Fibroblast of skin of back (primary cell): ENCODE data around the gene HSPA1B.
A peak's percentile ranks its signal among the peaks of the same experiment; 100 is the strongest.
"Not testable (repeated sequence)": the region's sequence is repeated elsewhere in the genome, so short reads cannot be mapped to it uniquely, and the experiment has no call there.

ENCODE experiments used
- DNase-seq: peaks from one replicate; pipeline ENCODE4 v3.0.0-alpha.2; 2013

HSPA1B gene

DNA sequence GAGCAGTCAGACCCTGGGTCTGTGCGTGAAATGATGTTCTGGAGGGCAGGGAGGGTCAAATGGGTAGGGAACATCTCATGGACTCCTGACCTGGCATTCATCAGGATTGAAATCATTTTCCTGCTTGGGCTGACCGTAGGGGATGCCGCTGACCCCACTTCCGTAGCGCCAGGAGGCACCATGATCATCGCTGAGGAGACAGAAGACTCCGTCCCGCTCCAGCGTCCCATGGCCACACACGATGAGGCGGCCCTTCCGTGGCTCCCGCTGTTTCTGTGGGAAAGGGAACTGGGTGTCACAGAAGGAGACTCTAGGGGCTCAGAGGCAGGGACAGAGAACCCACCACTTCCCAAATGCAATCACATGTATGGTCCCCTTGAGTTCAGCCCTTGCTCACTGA, 32.8 kb downstream of the HSPA1B start:
- DNase-seq: no peak

DNA sequence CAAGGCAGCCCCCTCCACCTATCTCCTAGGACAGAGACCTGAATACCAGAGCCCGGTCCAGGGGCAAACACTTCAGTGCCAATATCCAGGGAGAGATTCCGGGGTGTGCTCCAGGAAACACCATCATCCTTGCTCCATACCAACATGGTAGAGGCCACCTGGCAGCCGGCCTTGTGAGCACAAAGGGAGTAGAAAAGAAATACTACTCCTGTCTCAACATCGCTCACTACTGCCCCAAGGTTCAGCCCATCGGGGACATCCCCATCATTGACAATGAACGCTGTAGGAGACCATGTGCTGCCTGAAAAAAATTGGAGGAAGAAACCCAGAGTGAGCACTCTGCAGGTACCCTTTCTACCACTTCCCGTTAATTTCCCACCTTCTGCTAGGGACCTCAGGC, 33.6 kb downstream of the HSPA1B start:
- no peak for DNase-seq

GRCh38 chr6:31861919-31862343, 34.4 kb downstream of the HSPA1B start:
- DNase-seq: no peak

DNA sequence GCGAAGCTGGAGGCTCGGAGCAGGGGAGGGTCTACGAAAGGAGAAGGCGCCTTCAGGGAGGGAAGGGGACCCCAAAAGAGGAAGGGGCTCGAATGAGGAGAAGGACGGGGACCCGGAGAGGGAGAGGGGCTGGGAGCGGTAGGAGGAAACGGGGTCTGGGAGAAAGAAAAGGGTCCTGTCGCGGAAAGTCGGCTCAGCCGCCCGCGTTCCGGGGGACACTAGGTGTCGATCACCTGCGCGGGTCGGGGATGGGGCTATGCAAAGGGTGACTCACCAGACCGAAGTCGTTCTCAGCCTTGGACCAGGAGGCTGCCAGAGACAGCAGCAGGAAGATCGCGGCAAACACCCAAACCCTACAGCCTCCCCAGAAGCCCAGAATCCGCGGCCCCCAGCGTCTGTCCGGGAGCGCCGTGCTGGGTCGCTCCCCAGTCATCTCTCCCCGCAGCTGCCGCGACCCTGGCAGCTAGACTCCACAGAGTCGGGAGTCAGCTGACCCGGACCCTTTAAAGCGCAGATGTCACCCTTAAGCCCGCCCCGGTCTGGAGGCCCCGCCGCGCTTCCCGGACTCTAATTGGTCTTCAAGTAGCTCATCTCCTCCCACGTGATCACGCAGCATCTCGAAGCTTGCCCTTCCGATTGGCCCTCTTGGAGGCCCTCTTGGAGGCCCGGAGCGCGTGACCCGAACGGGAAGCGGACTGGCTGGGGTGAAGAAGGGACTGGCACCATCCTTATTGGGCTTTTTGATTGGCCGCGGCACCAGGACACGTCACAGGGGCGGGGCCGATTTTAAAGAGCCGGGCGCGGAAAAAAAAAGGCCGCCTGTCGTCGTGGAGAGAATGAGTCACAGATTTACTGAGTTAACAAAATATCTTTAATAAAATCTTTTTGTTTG, 35.1 kb downstream of the HSPA1B start, which contains the start of gene NEU1:
TSS of gene NEU1 (minus strand) at position 478 of the 892 bp plus-strand sequence. CDS start at position 433, 45 bp downstream.
- peak; percentile 100 for DNase-seq

- DNase-seq: not testable (repeated sequence)
Observed at GRCh38 chr6:31864123-31864562, 36.6 kb downstream of the HSPA1B start.

- DNase-seq: no peak
Observed at GRCh38 chr6:31864818-31865204, 37.3 kb downstream of the HSPA1B start.

DNA sequence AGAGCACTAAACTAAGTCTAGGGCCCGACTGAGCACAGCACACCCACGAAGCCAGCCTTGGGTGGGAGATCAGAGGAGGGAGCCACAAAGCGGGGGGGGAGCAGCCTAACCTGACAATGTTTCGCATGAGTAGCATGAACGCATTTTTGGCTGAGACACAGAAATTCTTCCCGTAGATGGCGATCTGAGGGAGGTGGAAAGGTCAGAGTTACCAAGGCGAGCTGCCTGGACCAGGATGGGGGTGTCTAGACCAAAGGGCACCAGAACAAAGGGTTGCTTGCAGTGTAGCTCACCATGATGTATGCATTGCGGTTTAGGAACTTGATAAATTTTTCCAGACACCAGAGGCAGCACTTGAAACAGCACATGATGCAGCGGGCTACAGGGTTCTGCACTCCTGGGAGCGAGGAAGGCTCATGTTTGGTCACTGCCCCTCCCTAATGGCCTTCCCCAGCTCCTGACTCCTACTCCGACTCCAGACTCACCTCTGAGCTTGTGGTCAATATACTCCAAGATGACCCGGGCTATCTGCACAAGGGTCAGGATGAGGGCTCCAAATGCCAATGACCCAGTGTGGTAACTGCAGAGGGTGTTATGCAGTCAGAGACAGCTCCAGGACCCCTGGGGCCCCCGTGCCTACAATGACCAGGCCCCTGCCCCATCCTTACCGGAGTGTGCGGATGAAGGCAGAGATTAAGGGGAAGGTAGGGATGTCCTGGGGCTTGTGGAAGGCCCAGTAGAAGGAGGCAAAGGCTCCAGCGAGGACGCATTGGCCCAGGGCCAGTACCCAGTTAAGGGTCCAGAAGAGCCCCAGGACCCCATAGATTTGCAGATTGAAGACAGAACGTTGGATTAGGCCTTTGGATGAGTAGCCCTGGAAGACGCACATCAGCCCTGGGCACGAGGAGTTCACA, 37.9 kb downstream of the HSPA1B start:
- DNase-seq: no peak

- DNase-seq: not testable (repeated sequence)
Observed at GRCh38 chr6:31868658-31868971, 41.1 kb downstream of the HSPA1B start.

- DNase-seq: no peak
Observed at GRCh38 chr6:31869343-31869742, 41.8 kb downstream of the HSPA1B start.

DNA sequence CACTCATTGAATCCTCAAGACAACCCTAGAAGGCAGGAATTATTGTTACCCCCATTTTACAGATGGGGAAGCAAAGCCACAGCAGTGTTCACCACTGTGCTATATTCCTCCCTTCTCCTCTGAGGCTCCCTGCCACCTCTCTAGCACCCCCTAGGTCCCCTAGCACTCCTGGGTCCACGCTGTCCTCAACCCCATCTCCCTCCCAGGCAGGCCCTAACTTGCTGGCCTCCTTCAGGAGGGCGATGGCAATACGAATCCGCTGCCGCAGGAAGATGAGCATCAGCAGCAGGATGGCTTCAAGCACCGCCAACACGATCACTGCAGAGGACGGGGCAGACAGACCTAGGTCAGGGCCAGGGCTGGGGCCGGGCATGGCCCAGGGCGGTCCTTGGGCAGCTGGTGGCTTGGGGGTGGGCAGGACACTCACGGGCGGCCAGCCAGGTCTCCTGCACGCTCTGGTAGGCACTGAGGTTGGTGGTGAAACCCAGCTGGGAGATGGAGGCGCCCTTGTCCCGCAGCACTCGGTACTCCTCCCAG, 42.9 kb downstream of the HSPA1B start:
- DNase-seq: no peak

DNA sequence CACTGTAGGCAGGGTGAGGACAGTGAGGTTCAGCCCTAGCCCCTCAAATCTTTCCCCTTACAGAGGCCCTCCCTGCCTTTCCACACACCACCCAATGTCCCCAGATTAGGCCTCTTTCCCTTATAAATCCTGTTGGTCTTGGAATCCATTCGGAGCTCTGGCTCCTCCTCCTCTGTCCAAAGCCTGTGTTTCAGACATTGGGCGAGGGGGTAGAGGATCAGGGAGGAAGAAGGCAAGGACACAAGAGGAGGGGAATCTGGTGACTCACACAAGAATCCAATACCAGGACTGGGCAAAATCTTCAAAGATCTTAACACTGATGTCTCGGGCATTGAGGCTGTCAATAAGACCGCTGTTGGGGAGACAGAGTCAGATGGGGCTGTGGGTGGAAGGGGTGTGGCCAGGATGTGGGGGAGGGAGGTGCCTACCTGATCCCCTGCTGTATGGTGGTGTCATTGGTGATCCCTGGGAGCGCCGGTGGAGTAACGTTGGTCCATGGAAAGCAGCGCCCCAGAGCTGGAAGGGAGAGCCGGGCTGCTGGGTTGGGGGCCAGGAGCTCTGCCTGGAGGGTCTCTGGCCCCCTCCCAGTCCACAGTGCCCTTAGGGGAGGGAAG, 43.6 kb downstream of the HSPA1B start:
- DNase-seq: peak; percentile 59

- no peak for DNase-seq
Observed at GRCh38 chr6:31874084-31874670, 46.6 kb downstream of the HSPA1B start.

DNA sequence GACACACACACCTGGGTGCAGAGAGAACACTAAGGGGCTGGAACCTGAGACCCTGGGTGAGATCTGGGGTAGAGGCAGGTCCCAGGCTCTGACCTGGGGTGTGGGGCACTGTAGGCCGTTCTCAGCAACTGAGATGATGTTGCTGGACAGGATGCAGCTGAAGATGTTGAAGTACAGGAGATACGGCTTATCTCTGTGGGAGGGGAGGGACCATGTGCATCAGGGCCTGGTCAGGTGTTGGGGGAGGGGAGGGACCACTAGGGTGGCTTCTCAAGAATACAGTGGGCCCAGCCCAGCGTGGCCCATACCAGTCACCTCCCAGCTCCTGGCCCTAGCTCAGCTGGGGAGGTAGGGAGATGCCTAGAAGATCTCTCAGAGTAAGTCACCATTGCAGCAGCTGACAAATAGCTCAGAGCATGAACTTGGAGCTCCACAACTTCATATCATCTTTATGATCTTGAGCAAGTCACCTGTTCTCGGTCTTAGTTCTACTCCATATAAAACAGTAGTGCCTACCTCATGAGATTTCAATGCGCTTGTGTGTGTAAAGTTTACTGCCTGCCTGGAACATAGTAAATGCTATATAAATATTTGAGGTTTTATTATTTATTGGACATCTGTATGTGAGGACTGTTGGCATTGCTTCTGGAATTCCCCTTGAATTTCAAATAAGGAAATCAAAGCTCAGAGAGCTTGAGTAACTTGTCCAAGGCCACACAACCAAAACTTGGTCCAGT, 47.5 kb downstream of the HSPA1B start:
- DNase-seq: no peak

DNA sequence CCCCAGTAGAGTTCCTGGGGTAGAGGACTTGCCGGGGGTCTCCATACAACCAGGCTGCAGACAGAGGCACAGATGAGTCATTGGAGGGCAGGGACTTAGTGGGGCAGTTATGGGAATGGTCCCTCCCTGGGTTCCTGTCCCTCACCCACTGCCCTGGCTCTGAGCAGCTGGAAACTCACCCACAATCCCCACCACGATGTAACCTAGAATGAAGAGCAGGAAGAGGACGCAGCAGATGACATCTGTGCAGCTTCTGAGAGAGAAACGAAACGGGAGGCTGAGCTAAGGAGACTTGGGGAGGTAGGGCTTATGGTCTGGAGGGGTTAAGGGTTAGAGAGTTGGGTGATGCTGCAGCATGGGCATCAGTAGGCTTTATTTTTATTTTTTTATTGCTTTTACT, 48.3 kb downstream of the HSPA1B start:
- DNase-seq: no peak

- no peak for DNase-seq
Observed at GRCh38 chr6:31876357-31876756, 48.8 kb downstream of the HSPA1B start.

DNA sequence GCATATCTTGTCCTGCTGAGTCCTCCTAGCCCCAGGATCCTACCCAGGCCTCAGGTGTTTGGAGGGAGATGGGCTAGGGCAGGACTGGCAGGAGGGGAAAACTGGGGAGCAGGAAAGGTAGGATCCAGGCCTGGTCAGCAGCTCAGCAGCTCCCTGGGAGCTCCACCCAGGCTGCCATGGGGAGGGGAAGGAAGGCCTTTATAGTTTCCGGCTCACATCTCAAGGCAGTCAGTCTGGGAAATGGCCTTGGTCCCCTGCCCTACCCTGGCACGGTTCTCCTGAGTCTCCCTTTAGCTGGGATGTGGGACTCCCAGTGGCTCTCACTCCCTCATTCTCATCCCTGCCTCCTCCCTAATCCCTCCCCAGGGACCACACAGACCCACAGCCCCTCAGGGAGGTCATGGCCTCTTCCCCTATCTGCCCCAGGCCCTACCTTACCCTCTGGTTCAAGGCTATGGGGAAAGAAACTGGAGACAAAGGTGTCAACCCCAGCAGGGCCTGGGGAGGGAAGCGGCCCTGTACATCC, 49.6 kb downstream of the HSPA1B start:
- no peak for DNase-seq

GRCh38 chr6:31877651-31878161, 50.2 kb downstream of the HSPA1B start:
- no peak for DNase-seq

DNA sequence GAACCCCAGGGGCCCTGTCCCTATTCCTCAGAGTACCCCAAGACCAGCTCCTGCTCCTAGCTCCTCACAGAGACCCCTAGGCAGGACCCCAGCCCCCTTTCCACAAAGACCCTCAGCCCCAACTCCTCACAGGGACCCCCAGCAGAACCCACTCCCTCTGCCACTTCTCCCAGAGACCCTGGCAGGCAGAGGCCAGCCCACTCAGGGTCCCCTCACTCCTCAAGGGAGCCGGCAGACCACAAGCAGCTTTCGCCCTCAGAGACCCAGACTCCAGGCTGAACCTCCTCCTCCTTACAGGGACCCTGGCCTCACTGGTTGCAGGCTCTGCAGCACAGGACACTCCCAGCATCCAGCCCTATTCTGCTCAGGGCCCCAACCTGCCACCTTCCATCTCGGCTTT, 50.7 kb downstream of the HSPA1B start:
- DNase-seq: no peak

DNA sequence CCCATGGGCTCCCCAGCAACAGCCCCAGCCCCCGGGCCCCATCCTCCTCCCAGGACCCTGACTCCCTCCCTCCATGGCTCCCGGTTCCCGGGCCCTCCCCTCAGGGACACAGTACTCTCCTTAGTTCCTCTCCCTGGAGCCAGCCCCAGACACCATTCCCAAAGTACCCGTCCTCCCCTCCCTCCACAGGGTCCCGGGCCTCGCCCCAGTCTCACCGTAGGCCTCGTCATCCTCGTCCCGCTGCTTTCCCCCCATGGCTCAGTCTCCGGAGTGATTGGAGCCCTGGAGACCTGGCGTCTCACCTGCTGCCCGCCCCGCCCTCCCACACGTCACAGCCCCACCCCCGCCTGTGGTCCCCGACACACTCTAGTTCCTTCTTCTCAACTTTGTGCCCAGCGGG, 51.2 kb downstream of the HSPA1B start, which contains the start of gene SLC44A4:
TSS of gene SLC44A4 (minus strand) at position 272 of the 400 bp plus-strand sequence. CDS start at position 255, 17 bp downstream.
- DNase-seq: no peak

GRCh38 chr6:31879143-31879542, 51.6 kb downstream of the HSPA1B start:
- no peak for DNase-seq
